ENCODE measurements around the gene SLC38A9.

Gene SLC38A9

DNA sequence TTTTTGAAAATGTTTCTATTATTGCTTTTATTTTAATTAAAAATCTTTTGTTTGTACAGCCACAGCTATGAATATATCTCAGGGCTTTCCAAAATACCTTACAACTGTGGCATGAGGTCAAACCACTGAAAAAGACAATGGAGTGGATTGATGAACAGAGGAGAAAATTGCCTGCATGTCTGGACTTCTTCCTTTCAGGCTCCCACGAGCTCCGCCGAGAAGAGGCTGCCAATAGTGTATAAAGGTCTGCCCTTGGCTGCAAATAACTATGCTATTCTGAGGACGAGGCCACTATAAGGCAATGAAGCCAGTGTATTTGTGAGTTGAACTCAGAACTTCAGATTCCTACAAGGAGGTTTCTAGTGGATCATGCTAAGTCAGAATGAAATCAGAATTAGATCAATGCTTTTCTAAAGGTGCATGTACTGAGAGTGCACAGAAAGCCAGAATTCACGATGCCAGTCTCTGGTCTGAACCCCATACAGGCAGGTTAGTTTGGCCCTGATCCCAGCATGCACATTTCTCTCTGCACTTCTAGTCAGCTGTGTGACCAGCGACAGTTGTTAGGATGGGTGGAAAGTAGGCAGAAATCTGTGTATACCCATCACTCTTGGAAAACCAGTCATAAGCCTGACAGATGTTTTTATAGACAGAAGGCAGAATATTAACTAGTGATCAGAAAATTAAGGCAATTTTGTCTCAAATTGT is 134.6 kb downstream of the SLC38A9 start:
- Histone ChIP-seq H3K27ac (peak overlapping the region; percentile 18), H3K9me3 (ENCODE audit: control insufficient read depth, low read length) (no peaks in the 10 kb centered on the region), H2AFZ (no peak overlapping the region), H3K79me2 (no peaks in the 10 kb centered on the region), H3K4me3 (ENCODE audit: low read depth, low read length) (no peak overlapping the region), H3K27me3 (ENCODE audit: control insufficient read depth, insufficient read depth, low read length) (no peaks in the 10 kb centered on the region), H3K36me3 (ENCODE audit: control insufficient read depth, insufficient read depth, low read length) (no peaks in the 10 kb centered on the region), H3K9ac (no peak overlapping the region), H3K4me1 (peaks cover 7% of the 10 kb centered on the region), H3K4me2 (ENCODE audit: low read length) (no peak overlapping the region)
- TF ChIP-seq, protein P1, sequence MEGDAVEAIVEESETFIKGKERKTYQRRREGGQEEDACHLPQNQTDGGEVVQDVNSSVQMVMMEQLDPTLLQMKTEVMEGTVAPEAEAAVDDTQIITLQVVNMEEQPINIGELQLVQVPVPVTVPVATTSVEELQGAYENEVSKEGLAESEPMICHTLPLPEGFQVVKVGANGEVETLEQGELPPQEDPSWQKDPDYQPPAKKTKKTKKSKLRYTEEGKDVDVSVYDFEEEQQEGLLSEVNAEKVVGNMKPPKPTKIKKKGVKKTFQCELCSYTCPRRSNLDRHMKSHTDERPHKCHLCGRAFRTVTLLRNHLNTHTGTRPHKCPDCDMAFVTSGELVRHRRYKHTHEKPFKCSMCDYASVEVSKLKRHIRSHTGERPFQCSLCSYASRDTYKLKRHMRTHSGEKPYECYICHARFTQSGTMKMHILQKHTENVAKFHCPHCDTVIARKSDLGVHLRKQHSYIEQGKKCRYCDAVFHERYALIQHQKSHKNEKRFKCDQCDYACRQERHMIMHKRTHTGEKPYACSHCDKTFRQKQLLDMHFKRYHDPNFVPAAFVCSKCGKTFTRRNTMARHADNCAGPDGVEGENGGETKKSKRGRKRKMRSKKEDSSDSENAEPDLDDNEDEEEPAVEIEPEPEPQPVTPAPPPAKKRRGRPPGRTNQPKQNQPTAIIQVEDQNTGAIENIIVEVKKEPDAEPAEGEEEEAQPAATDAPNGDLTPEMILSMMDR (IDR thresholded peaks at IDR 0.05) = no peak

DNA sequence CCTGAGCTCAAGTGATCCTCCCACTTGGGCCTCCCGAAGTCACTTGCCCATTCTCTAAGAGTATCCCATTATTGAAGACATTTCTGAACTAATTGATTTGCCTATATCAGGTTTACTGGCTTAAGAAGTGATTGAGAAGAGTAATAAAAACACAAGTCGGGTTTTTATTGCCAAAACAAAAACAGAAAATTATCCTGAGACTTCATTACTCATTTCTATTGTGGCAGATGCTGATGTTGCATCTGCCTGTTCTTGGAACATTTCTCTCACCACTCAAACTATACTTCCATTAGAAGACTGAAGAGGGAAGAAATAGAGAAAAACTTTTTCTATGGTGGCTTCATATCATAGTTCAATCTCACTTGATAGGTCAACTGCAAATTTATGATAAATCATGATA is 135.5 kb downstream of the SLC38A9 start:
- Histone ChIP-seq H3K4me3 (ENCODE audit: low read depth, low read length) (no peak overlapping the region), H3K4me1 (peaks cover 7% of the 10 kb centered on the region), H3K9ac (no peak overlapping the region), H3K27ac (peak overlapping the region; percentile 16), H3K27me3 (ENCODE audit: control insufficient read depth, insufficient read depth, low read length) (no peaks in the 10 kb centered on the region), H3K4me2 (ENCODE audit: low read length) (no peak overlapping the region), H2AFZ (no peak overlapping the region), H3K9me3 (ENCODE audit: control insufficient read depth, low read length) (no peaks in the 10 kb centered on the region), H3K36me3 (ENCODE audit: control insufficient read depth, insufficient read depth, low read length) (no peaks in the 10 kb centered on the region), H3K79me2 (no peaks in the 10 kb centered on the region)
- TF ChIP-seq, protein P1 (IDR thresholded peaks at IDR 0.05) = no peak

Data from parathyroid adenoma (tissue), 2 donors.